HG02943 (cell line): Measurements from ENCODE around the gene B3GAT3.
A peak's percentile ranks its signal among the peaks of the same experiment; 100 is the strongest.
"Not testable (repeated sequence)": the region's sequence is repeated elsewhere in the genome, so short reads cannot be mapped to it uniquely, and the experiment has no call there.

Experiments
- ATAC-seq: cut with Tn5 transposase; IDR thresholded peaks from one replicate; pipeline ENCODE4 v1.9.1; 2021; ENCODE audit warnings: mild to moderate bottlenecking, low read depth, moderate library complexity; ENCODE audit not compliant: unreplicated experiment

B3GAT3 gene

DNA sequence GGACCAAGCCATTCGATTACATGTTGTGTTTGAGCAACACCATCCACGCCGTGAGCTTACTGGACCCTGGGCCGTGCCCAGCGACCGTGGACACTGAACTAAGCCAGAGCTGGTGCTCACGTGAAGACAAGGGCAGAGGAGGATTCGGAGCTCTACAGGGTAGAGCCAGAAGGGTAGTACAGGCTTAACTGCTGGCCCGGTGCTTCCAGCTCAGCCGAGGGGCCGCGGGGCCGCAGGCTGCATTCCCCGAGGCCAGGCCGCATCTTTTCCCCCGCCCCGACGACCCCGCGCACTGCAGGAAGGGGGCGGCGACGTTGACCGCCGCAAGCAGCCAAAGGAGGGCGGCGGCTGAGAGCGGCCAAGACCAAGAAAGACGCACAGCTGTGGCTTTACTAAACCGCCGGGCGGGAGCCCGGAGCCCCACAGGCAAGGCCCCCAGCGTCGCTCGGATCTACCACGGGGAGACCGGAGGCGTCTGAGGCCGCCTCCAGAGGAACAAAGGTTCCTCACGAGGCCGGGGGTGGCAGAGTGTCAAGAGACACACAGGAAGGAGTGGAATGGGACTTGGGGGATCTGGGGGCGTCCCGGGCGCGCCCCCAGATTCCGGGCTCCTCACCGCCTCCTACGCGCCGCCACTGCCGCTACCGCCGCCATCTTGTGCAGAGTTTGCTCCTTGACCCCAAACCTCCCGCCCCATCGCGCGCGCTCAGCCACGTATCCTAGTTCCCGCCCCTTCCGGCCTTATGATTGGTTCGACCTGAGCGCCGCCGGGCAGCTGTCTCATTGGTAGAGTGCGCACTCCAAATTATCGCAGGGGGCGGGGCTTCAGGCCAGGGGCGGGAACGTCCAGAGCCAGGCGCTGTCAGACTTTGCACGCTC, 24.4 kb upstream of the B3GAT3 start, which contains the start of gene GANAB:
Gene GANAB (minus strand): TSS at position 668 of the 879 bp plus-strand sequence. CDS start 14 bp downstream, at position 654.
- peak; percentile 83 for ATAC-seq

DNA sequence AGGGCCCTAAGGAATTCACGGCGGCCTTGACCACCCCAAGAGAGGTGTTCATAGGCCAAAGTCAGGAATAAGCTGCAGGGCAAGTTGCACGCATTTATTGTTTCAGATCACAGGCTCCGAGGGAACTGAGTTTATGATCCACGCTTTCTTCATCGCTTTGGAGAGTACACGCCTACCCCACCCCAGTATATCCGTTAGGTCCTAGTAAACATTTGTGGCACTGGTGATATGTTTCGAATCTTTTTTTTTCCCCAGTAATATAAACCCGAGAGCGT, 23.8 kb upstream of the B3GAT3 start:
- no peak for ATAC-seq

DNA sequence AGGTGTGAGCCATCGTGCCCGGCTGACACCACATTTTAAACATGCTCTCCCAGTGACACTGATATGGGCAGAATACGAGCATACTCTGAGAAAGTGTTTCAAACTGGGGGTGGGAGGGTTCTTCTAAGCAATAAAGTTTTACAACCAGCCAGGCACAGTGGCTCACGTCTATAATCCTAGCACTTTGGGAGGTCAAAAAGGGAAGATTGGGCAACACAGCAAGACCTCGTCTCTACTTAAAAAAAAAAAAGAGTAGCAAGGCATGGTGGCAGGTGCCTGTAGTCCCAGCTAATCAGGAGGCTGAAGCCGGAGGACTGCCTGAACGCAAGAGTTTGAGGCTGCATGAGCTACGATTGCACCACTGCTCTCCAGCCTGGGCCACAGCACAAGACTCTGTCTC, 22.4 kb upstream of the B3GAT3 start:
- ATAC-seq: no peak

DNA sequence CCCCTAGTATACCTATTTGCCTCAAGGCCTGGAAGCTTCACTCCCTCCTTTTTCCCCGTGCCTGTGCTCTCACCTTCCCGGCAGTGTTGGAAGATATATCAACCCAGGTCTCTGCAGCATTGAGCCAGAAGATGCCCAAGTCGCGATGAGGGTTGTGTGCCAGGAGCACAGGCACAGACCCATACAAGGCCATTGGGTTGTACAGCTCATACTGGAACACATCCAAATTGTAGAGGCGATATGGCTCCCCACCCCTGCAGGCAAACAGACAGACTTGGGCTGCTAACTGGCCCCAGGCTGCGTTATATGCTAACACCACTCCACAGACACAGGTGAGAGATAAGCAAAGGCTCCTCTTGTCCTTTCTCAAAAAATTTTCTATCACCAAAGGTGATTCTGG, 10.7 kb upstream of the B3GAT3 start:
- no peak for ATAC-seq

DNA sequence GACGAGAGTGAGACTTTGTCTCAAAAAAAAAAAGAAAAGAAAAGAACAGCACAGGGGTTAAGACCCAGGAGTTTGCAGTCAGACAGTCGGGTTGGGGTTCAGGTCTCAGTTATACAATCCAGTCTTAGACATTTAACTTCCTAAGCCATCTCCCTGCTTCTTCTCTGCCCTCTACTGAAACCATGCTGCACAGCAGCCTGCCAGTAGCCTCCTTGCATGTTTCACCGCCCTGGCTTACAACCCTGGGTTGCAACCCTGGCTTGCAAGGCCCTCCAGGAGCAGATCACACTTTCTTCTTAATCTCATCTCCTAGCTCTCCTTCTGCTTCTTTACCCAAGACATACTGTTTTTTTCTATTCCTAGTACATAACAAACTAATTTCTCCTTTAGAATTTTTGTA, 5.9 kb upstream of the B3GAT3 start:
- no peak for ATAC-seq

DNA sequence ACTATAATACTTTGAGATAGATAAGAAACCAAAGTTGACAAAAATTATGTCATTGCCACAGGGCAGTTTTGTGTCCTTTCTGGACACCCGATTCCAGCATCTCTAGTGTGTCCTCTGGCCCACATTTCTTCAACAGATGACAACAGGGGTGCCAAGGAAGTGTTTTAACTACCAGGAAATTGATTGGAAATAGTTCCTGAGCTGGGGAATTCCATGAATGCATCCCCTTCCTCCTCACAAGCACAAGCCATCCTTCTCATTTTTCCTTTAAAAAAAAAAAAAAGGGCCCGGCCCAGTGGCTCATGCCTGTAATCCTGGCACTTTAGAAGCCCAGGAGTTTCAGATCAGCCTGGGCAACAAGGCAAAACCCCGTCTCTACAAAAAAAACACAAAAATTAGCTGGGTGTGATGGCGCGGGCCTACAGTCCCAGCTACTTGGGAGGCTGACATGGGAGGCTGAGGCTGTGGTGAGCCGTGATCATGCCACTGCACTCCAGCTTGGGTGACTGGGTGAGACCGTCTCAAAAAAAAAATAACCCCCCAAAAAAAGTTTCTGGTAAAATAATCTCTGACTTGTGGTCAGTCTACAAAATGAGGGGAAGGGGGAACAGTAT, 797 bp upstream of the B3GAT3 start:
- ATAC-seq: no peak

DNA sequence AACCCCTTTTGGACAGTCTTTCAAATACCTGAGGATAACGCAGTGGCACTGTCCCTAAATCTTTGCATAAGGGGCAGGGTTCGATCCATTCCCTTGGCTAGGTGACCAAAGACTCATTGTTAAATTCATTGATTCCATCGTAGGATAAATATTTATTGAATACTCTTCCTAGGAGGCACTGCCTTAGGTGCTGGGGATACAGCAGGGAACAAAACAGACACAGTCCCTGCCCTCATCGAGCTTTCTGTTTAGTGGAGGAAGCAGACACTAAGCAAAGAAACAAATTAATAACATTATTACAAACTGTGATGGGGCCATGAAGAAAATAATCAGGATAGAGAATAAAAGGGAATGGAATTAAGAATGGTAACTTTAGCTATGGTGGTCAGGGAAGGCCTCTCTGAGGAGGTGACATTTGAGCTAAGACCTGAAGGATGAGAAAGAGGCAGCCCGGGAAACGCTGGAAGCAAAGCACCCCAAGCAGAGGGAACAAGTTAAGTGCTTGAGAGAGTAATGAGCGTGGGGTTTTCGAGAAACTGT, 689 bp downstream of the B3GAT3 start:
- no peak for ATAC-seq

DNA sequence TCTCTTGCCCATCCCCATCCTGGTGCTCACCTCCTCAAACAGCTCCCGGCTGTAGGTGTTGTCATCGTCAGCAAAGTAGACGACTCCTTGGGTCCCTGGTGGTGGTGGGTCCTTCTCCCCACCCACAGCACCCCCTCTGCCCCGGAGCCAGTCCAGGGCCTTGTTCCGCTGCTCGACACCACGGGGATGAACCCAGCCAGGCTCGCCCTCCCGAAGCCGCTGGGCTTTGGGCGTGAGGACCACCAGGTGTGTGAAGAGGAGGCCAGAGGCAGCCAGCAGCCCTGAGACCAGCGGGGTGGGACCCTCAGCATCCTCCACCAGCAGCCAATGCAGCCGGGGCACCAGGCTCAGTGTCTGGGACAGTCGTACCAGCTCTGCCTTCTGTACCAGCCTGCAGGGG, 4.8 kb downstream of the B3GAT3 start:
- not testable (repeated sequence) for ATAC-seq

DNA sequence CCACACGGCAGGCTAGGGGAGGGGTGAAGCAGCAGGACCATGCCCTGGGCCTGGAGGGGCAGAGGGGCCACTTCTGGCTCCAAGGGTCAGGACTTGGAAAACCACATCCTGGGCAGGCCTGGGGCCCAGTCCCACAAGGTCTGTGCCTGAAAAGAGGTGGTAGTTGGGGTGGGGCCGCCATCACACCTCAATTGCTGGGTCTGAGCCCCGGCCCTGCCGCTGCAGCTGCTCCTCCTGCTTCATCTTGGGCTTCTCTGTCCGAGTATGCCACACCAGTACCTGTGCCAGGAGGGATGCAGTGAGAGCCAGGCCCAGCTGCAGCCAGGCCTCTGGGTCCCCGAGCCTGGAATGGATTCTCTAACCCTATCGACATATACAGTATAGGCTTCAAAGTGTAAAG, 6.3 kb downstream of the B3GAT3 start:
- no peak for ATAC-seq

DNA sequence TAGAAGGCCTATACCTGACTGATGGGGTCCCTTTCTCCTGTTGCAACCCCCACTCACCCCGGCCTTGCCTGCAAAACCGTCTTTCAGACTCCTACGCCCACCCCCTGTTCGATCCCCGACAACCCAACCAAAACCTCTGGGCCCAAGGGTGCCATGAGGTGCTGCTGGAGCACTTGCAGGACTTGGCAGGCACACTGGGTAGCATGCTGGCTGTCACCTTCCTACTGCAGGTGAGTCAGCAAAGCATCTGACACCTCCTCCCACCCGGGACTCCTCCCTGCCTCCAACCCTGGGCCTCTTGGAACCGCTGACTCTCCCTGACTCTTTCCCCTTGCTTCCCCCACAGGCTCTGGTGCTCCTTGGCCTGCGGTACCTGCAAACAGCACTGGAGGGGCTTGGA, 7.5 kb downstream of the B3GAT3 start:
- ATAC-seq: no peak

DNA sequence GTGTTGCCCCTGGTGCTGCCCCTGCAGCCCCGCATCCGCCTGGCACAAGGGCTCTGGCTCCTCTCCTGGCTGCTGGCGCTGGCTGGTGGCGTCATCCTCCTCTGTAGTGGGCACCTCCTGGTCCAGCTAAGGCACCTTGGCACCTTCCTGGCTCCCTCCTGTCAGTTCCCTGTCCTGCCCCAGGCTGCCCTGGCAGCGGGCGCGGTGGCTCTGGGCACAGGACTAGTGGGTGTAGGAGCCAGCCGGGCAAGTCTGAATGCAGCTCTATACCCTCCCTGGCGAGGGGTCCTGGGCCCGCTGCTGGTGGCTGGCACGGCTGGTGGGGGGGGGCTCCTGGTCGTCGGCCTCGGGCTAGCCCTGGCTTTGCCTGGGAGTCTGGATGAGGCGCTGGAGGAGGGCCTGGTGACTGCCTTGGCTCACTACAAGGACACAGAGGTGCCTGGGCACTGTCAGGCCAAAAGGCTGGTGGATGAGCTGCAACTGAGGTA, 8.5 kb downstream of the B3GAT3 start:
- ATAC-seq: no peak

DNA sequence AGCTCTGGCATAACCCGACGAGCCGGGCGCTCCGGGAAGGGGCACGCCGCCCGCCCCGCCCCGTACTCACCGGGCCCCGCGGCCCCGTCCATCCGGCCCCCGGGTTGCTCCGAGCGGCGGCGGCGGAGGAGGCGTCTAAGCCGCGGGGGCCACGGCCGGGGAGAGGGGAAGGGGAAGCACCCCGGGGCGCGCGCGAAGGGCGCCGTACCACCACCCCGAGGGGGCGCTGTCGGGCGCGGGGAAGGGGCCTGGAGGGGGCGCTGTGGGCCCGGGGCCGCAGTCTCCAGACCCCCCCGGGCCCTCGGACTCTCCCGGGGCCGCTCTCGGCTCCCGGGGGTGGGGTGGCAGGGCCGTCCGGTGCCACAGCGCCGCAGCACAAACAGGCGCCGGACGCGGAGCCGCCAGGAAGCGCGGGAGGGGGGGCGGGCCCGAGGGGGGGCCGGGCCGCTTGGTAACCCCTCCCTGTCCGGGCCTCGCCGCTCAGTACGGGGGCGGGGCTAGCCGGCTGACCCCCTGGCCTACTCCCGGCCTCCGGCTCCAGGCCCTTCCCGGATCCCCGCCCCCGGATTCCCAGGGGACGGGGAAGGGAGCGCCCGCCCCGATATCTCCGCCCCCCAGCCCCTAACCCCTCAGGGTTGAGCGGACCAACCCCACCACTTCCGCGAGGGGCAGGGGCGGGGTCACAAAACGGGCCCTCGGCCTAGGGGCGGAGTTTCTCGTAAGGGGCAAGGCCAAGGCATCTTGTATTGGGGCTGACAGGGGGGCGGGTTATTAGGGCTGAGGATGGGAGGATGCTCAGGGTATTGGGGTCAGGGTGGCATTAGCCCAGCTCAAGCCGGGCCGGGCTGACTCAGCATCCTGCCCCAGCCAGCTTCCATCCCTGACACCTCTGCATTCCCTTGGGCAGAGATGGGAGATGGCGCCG, 9.2 kb downstream of the B3GAT3 start, which contains the start of the genes EML3 and ROM1:
Gene EML3 (minus strand): TSS at position 410 of the 925 bp plus-strand sequence. CDS start 318 bp downstream, at position 92.
Gene ROM1 (plus strand): TSS at position 892 of the 925 bp plus-strand sequence. CDS start 25 bp downstream, at position 917.
- peak; percentile 61 for ATAC-seq

DNA sequence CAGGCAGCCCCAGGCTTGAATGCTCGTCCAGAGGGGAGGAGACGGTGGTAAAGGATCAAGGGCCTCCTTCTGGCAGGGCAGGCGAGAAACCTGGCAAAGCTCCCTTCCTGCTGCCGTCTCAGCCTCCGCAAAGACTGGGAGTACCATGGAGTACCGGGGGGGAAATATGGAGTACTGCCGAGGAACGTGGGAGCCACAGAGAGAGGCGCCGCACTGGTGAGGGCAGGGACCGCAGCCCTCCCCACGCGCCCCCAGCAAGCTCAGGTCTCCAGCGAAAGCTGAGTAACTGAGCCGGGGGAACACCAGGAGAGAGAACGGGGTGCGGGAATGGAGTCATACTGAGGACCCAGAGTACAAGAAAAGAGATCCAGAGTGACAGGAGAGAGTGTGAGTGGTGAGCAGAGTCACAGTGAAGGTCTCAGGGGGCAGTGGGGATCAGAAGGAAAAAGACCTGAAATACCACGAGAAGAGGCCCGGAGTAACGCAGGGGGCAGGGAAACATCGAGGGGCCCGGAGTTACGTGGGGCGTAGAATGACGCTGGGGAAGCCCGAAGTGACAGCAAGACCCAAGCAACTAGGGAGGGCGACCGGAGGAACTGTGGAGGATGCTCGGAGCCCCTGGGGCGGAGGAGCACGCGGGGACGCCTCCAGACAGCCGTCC, 10.0 kb downstream of the B3GAT3 start:
- peak; percentile 13 for ATAC-seq

DNA sequence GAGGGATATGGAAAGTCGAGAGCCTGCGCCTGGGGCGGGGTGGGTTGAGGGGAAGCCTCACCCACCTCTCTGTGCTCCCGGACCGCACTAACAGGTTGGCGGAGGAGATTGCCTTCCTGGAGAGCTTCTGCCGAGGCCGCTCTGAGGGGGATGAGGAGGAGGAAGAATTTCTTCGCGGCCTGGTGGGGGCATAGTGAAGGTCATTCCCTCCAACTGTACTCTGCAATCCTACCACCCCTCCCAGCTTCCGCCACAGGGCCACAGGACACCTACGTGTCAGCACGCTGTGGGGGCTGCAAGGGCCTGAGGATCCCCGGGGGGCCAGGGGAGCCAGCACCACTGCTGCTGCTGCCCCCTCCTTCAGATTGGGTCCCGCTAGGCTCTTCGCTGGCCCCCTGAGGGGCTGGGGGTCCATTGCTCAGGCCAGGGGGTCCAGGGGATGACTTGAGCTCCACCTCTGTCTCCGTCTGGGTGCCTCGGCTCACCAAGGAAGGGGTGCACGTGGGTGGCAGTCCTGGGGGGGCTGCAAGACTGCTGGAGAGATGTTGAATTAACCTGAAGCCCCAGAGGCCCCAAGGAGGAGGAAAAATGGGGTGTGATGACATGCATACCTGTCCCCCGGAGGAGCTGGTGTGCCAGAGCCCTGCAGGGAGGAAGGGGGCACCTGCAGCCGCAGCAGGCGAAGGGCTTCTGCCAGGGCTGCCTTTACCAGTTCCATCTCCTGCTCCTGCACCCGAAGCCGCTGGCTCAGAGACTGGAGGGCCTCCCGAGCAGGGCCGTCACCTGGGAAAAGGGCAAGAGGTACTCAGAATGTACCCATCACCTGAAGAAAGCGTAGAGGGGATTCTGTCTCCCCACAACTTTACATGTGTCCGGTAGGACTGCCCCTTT, 10.7 kb downstream of the B3GAT3 start:
- ATAC-seq: no peak

DNA sequence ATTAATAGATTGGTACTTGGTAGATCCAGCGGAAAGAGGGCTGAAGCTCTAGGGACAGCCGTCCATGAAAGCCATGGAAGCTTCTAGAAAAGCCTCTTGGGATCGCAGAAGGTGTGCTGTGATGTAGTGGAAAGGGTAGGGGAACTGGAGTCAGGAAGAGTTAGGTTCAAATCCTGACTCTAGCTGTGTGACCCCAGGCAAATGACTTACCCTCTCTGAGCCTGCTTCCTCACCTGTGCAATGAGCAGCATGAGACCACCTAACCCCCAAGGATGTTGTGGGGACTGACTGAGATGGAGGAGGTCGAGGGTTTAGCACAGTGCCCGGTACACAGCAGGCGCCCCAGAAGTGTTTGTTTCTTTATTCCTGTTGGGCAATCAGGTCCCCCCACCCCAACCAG, 11.4 kb downstream of the B3GAT3 start:
- ATAC-seq: no peak

DNA sequence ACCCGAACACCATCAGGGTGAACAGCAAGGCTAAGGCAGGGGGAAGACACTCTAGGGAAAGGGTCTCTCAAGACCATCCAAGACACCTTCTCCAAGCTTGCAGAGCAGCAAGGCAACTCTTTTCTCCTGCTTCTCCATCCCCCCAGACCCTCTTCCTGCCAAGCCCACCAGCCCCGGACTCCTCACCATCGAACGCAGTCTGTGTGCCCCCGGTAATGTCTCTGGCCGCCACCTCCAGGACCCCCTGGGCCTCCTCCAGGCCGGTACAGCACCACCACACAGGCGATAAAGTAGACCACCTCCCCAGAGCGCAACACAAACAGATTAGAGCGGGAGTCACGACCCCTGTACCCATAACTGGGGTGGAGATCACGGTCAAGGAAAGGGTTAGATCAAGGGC, 13.0 kb downstream of the B3GAT3 start:
- no peak for ATAC-seq

DNA sequence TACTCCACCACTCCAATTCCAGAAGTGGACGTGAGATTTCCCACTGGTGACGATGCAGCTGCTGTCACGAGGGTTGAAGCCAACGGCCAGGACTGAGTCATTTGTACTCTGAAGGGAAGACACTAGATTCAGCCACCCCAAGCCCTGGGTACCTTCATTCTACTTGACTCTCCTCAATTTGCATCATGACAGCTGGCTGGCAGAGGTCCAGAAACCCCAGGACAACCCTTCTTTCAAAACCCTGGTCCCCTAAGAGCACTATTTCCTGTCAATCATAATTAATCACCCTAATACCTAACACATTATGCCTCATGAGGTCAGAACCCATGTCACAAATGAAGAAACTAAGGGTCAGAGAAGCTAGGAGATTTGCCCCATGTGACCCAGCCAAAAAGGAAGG, 14.1 kb downstream of the B3GAT3 start:
- ATAC-seq: no peak

DNA sequence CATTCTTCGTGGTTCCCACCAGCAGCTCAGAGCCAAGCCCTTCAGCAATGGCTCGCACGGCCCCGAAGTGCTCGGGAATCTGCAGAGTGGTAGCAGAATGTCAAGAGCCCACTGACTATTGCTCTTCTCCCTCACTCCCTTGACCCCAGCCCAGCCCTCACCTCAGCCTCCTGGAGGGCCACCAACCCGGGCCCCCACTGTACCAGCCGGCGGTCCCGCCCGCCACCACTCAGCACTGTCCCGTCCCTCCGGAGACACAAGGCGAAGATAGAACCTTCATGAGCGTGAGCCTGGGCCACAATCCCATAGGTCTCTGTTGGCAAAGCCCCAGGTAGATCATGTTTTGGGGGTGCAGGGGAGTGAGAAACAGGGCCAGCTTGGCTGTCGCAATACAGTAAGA, 15.9 kb downstream of the B3GAT3 start:
- ATAC-seq: no peak

DNA sequence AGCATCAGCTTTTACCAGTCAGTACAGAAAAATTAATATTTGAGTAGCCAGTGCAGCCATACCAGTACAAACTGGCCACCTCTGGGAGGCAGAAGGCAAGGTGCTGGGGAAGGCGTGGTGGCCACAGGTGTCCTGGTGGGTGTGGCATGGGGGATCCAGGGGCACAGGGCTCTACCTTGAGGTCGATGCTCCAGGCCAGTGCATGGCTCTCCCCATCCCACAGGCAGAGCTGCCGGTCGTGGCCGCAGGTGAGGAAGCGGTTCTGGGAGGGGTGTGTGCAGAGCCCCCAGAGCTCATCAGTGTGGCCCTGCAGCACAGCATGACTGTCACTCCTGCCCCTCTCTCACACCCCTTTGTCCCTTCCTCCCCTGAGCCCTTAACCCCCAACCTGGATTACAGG, 16.3 kb downstream of the B3GAT3 start:
- no peak for ATAC-seq
